ENCODE results near the gene FAM222B. TPM values are rescaled to one million over a fixed set of nuclear protein-coding genes. Genes with fewer than 3 reads are reported as not detected.
"Not testable (repeated sequence)": the region's sequence is repeated elsewhere in the genome, so short reads cannot be mapped to it uniquely, and the experiment has no call there.

Gene FAM222B
- total RNA-seq, 1 donor from 2014 or later, result 21.0 TPM

- no peak for DNase-seq (ENCODE audit: low spot score)
- TF ChIP-seq, protein P1, sequence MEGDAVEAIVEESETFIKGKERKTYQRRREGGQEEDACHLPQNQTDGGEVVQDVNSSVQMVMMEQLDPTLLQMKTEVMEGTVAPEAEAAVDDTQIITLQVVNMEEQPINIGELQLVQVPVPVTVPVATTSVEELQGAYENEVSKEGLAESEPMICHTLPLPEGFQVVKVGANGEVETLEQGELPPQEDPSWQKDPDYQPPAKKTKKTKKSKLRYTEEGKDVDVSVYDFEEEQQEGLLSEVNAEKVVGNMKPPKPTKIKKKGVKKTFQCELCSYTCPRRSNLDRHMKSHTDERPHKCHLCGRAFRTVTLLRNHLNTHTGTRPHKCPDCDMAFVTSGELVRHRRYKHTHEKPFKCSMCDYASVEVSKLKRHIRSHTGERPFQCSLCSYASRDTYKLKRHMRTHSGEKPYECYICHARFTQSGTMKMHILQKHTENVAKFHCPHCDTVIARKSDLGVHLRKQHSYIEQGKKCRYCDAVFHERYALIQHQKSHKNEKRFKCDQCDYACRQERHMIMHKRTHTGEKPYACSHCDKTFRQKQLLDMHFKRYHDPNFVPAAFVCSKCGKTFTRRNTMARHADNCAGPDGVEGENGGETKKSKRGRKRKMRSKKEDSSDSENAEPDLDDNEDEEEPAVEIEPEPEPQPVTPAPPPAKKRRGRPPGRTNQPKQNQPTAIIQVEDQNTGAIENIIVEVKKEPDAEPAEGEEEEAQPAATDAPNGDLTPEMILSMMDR (IDR thresholded peaks at IDR 0.05), result no peak
- Mint-ChIP-seq H3K9me3 (ENCODE audit: low read depth) (no peaks in the 10 kb centered on the region), H3K36me3 (ENCODE audit: low read depth) (no peaks in the 10 kb centered on the region), H3K27me3 (ENCODE audit: low read depth) (no peaks in the 10 kb centered on the region), H3K27ac (ENCODE audit: unreplicated experiment) (no peak overlapping the region), H3K4me3 (ENCODE audit: unreplicated experiment) (no peak overlapping the region), H3K4me1 (ENCODE audit: low read depth) (peaks cover 6% of the 10 kb centered on the region)
Observed at GRCh38 chr17:28796062-28796461, 46.5 kb downstream of the FAM222B start.

DNA sequence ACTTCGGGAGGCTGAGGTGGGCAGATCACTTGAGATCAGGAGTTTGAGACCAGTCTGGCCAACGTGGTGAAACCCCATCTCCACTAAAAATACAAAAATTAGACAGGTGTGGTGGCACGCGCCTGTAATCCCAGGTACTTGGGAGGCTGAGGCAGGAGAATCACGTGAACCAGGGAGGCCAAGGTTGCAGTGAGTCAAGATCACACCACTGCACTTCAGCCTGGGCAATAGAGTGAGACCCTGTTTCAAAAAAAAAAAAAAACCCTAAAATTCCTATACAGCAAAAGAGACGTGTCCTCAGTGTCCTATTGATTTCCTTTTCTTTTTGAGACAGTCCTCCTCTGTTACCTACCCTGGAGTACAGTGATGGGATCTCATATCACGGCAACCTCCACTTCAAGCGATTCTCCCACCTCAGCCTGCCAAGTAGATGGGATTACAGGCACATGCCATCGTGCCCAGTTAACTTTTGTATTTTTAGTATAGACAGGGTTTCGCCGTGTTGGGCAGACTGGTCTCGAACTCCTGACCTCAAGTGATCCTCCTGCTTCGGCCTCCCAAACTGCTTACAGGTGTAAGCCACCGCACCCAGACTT lies 47.6 kb downstream of the FAM222B start:
- H3K27me3 Mint-ChIP-seq (ENCODE audit: low read depth); H3K4me3 Mint-ChIP-seq (ENCODE audit: unreplicated experiment); H3K36me3 Mint-ChIP-seq (ENCODE audit: low read depth); DNase-seq (ENCODE audit: low spot score); H3K4me1 Mint-ChIP-seq (ENCODE audit: low read depth); H3K27ac Mint-ChIP-seq (ENCODE audit: unreplicated experiment); H3K9me3 Mint-ChIP-seq (ENCODE audit: low read depth): not testable (repeated sequence)

- Mint-ChIP-seq H3K4me1 (ENCODE audit: low read depth) (peaks cover 12% of the 10 kb centered on the region), H3K27me3 (ENCODE audit: low read depth) (no peaks in the 10 kb centered on the region), H3K4me3 (ENCODE audit: unreplicated experiment) (no peak overlapping the region), H3K36me3 (ENCODE audit: low read depth) (peaks cover 1% of the 10 kb centered on the region), H3K27ac (ENCODE audit: unreplicated experiment) (no peak overlapping the region), H3K9me3 (ENCODE audit: low read depth) (no peaks in the 10 kb centered on the region)
- TF ChIP-seq, protein P1 (IDR thresholded peaks at IDR 0.05), result no peak
- DNase-seq (ENCODE audit: low spot score), result no peak
Observed at GRCh38 chr17:28792877-28793661, 49.5 kb downstream of the FAM222B start.

DNA sequence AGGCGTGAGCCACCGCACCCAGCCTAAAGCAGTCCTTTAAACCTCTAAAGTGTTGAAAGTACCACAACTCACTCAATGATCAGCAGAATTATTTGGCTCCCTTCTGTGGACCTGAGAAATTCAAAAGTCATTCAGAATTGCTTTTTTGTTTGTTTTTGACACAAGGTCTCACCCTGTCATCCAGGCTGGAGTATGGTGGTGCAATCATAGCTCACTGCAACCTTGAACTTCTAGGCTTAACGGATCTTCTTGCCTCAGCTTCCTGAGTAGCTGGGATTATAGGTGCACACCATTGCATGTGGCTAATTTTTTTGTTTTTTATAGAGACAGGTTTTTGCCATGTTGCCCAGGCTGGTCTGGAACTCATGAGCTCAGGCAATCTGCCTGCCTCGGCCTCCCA lies 54.5 kb downstream of the FAM222B start:
- Mint-ChIP-seq H3K27ac (ENCODE audit: unreplicated experiment) (no peak overlapping the region), H3K27me3 (ENCODE audit: low read depth) (no peaks in the 10 kb centered on the region), H3K9me3 (ENCODE audit: low read depth) (no peaks in the 10 kb centered on the region), H3K4me3 (ENCODE audit: unreplicated experiment) (no peak overlapping the region), H3K36me3 (ENCODE audit: low read depth) (peaks cover 1% of the 10 kb centered on the region), H3K4me1 (ENCODE audit: low read depth) (peaks cover 7% of the 10 kb centered on the region)
- TF ChIP-seq, protein P1 (IDR thresholded peaks at IDR 0.05), result no peak
- no peak for DNase-seq (ENCODE audit: low spot score)

DNA sequence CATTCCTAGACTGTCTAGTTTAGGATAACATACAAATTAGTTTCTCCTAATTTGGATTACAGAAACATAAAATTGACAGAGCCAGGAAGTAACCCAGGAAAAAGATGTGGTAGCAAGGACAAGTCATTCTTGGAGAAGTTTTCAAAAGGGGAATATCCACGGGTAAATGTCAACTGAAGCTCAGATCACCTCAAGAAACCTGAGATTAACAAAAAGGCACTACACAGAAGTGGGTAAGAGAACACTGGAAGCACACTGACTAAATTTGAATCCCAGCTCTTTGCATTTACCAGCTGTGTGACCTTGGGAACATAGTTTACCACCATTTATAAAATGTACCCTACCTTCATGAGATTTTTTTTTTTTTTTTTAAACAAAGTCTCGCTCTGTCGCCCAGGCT lies 59.4 kb downstream of the FAM222B start:
- no peak for DNase-seq (ENCODE audit: low spot score)
- no peak overlapping the region for H3K27ac Mint-ChIP-seq (ENCODE audit: unreplicated experiment)
- no peak overlapping the region for H3K4me3 Mint-ChIP-seq (ENCODE audit: unreplicated experiment)
- TF ChIP-seq, protein P1 (IDR thresholded peaks at IDR 0.05), result no peak
- peaks cover 8% of the 10 kb centered on the region for H3K4me1 Mint-ChIP-seq (ENCODE audit: low read depth)
- H3K9me3 Mint-ChIP-seq (ENCODE audit: low read depth), result no peaks in the 10 kb centered on the region
- peaks cover 5% of the 10 kb centered on the region for H3K36me3 Mint-ChIP-seq (ENCODE audit: low read depth)
- no peaks in the 10 kb centered on the region for H3K27me3 Mint-ChIP-seq (ENCODE audit: low read depth)

GRCh38 chr17:28779601-28780000 lies 63.0 kb downstream of the FAM222B start:
- H3K36me3 Mint-ChIP-seq (ENCODE audit: low read depth); H3K27me3 Mint-ChIP-seq (ENCODE audit: low read depth); DNase-seq (ENCODE audit: low spot score); H3K9me3 Mint-ChIP-seq (ENCODE audit: low read depth); H3K27ac Mint-ChIP-seq (ENCODE audit: unreplicated experiment); H3K4me3 Mint-ChIP-seq (ENCODE audit: unreplicated experiment): not testable (repeated sequence)
- peaks cover 20% of the 10 kb centered on the region for H3K4me1 Mint-ChIP-seq (ENCODE audit: low read depth)
